Stimulated activated naive CD8-positive, alpha-beta T cell treated with anti-CD3 and anti-CD28 coated beads, Interleukin-15, Interleukin-2, amounts not matched to agents 100 ng/mL and 50 ng/mL, for 24 hours (primary cell): ENCODE results near the gene EDDM3A.

Source experiments
- H3K27ac Mint-ChIP-seq: one replicate; pipeline ENCODE4 v1.8.0; 2021; ENCODE audit warnings: mild to moderate bottlenecking, mixed read lengths
- H3K27me3 Mint-ChIP-seq: one replicate; pipeline ENCODE4 v1.8.0; 2021; ENCODE audit warnings: mixed read lengths
- H3K36me3 Mint-ChIP-seq: one replicate; pipeline ENCODE4 v1.8.0; 2021; ENCODE audit warnings: low read depth, mixed read lengths
- H3K4me1 Mint-ChIP-seq: one replicate; pipeline ENCODE4 v1.8.0; 2021; ENCODE audit warnings: low read depth, mixed read lengths
- H3K4me3 Mint-ChIP-seq: one replicate; pipeline ENCODE4 v1.8.0; 2021; ENCODE audit warnings: mild to moderate bottlenecking, mixed read lengths
- H3K9me3 Mint-ChIP-seq: one replicate; pipeline ENCODE4 v1.8.0; 2021; ENCODE audit warnings: mixed read lengths

The EDDM3A gene

DNA sequence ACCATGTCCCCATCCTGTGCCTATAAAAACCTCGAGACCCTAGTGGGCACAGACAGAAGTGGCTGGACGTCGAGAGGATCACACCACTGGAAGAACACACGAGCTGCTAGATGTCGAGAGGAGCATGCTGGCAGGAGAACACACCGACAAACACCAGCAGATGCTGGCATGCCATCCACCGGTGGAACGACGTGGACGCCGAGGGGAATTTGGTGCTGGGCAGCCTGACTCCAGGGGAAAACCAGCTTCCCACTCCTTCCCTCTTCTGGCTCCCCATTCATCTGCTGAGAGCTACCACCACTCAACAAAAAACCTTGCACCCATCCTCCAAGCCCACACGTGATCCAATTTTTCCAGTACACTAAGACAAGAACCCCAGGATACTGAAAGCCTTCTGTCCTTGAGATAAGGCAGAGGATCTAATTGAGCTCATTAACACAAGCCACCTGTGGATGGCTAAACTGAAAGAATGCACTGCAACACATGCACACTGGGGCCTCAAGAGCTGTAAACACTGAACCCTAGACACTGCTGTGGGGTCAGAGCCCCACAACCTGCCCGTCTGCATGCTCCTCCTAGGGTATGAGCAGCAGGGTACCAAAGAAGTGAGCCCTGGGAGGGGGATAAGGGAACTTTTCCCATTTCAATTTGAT lies 44.9 kb downstream of the EDDM3A start:
- Mint-ChIP-seq H3K4me3 (no peak overlapping the region), H3K9me3 (no peaks in the 10 kb centered on the region), H3K27ac (no peak overlapping the region), H3K27me3 (no peaks in the 10 kb centered on the region), H3K4me1 (no peaks in the 10 kb centered on the region), H3K36me3 (no peaks in the 10 kb centered on the region)

DNA sequence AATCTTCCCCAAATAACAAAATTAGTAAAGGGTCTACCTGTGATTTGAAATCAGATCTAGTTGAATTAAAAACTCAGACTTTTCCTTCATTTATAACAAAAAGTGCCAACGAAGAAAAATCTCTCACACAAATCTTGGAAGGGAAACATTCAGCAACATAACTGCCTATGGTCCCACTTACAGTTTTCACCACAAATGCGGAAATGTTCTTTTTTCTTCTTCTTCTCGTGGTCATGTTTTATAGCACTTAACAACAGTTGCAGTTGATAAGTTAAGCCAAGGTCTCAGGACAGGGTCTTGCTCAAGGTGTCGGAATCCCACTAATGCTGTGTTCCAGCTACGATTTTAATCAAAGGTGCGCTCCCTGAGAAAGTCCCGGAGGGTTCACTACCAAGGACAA lies 45.5 kb downstream of the EDDM3A start:
- no peaks in the 10 kb centered on the region for H3K9me3 Mint-ChIP-seq
- no peaks in the 10 kb centered on the region for H3K4me1 Mint-ChIP-seq
- H3K4me3 Mint-ChIP-seq = no peak overlapping the region
- H3K27ac Mint-ChIP-seq = no peak overlapping the region
- H3K36me3 Mint-ChIP-seq = no peaks in the 10 kb centered on the region
- H3K27me3 Mint-ChIP-seq = no peaks in the 10 kb centered on the region

DNA sequence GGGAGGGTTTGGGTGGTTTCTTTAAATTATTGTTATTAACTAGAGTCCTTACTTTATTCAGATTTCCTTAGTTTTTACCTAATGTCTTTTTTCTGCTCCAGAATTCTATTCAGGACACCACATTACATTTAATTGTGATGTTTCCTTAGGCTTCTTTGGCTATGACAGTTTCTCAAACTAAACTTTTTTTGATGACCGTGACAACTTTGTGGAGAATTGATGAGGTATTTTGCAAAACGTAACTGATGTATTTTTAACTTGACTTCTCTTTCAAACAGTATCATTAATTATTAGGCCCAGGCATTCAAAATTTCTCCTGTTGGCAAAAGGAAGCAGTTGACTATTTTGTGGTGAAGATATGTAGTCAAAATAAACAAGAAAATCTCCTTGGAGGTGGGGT lies 45.9 kb downstream of the EDDM3A start:
- Mint-ChIP-seq H3K9me3 (no peaks in the 10 kb centered on the region), H3K4me1 (no peaks in the 10 kb centered on the region), H3K27ac (no peak overlapping the region), H3K27me3 (no peaks in the 10 kb centered on the region), H3K4me3 (no peak overlapping the region), H3K36me3 (no peaks in the 10 kb centered on the region)

DNA sequence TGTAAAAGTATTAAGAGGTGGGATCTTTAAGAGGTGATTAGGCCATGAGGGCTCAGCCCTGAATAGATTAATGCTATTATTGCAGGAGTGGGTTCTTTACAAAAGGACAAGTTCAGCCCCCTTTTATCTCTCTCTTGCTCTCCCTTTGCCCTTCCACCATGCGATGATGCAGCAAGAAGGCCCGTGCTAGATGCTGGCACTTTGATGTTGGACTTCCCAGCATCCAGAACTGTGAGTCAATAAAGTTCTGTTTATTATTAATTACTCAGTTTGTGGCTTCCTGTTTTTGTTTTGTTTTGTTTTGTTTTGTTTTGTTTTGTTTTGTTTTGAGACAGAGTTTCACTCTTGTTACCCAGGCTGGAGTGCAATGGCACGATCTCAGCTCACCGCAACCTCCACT lies 46.9 kb downstream of the EDDM3A start:
- Mint-ChIP-seq H3K36me3 (no peaks in the 10 kb centered on the region), H3K27ac (no peak overlapping the region), H3K4me1 (no peaks in the 10 kb centered on the region), H3K27me3 (no peaks in the 10 kb centered on the region), H3K9me3 (no peaks in the 10 kb centered on the region), H3K4me3 (no peak overlapping the region)

DNA sequence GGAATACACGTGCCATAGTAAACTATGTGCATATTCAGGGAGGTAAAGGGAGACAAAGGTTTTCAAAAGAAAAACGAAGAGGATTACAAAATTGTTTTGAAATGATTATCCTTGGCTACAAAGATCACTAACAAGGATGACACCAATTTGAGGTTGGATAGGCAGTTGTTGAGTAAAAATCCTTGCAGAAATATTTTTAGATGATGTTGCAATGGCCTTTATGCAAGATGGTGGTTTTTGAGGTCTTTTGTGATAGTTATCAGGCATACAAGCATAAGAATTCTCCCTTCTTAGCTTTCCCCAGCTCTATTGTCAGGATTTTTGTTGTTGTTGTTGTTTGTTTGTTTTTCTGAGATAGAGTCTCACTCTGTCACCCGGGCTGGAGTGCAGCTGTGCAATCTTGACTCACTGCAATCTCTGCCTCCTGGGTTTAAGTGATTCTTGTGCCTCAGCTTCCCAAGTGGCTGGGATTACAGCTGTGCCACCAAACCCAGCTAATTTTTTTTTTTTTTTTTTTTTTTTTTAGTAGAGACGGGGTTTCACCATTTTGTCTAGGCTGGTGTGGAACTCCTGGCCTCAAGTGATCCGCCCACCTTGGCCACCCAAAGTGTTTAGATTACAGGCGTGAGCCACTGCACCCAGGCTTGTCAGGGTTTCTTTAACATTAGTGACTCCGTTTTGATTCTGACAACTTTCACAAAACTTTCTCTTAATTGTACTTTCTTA lies 49.1 kb downstream of the EDDM3A start:
- no peaks in the 10 kb centered on the region for H3K27me3 Mint-ChIP-seq
- no peaks in the 10 kb centered on the region for H3K36me3 Mint-ChIP-seq
- H3K9me3 Mint-ChIP-seq = no peaks in the 10 kb centered on the region
- H3K4me1 Mint-ChIP-seq = peaks cover 11% of the 10 kb centered on the region
- H3K27ac Mint-ChIP-seq = no peak overlapping the region
- H3K4me3 Mint-ChIP-seq = no peak overlapping the region

DNA sequence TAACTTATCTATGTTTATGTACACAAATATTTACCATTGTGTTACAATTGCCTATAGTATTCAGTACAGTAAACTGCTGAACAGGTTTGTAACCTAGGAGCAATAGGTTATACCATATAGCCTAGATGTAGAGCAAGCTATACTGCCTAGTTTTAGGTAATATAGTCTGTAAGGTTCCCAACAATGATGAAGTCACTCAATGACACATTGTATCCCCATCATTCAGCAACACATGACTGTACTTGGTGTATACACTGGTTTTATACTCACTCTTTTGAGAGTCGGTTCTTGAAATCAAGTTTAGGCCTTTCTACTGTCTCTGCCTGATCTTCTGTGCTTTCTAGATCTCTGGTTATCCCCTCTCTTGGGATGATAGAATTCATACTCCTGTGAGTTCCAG lies 51.5 kb downstream of the EDDM3A start:
- H3K9me3 Mint-ChIP-seq = no peaks in the 10 kb centered on the region
- no peak overlapping the region for H3K4me3 Mint-ChIP-seq
- peaks cover 14% of the 10 kb centered on the region for H3K4me1 Mint-ChIP-seq
- H3K36me3 Mint-ChIP-seq = no peaks in the 10 kb centered on the region
- no peaks in the 10 kb centered on the region for H3K27me3 Mint-ChIP-seq
- no peak overlapping the region for H3K27ac Mint-ChIP-seq
